HG03378 (cell line): ENCODE results near the gene DNAL4.

Experiments
- ATAC-seq: cut with Tn5 transposase; IDR thresholded peaks from one replicate; pipeline ENCODE4 v1.9.1; 2021; ENCODE audit warnings: mild to moderate bottlenecking, moderate library complexity; ENCODE audit not compliant: unreplicated experiment

Gene DNAL4

GRCh38 chr22:38788021-38788816 lies 5.7 kb downstream of the DNAL4 start:
- no peak for ATAC-seq

GRCh38 chr22:38786631-38787030 lies 7.3 kb downstream of the DNAL4 start:
- no peak for ATAC-seq

GRCh38 chr22:38784856-38785255 lies 9.1 kb downstream of the DNAL4 start:
- no peak for ATAC-seq

- no peak for ATAC-seq
Observed at GRCh38 chr22:38784035-38784434, 9.9 kb downstream of the DNAL4 start.

- ATAC-seq: no peak
Observed at GRCh38 chr22:38783095-38783615, 10.8 kb downstream of the DNAL4 start.

GRCh38 chr22:38782402-38783094 lies 11.4 kb downstream of the DNAL4 start:
- no peak for ATAC-seq

GRCh38 chr22:38781033-38781432 lies 12.9 kb downstream of the DNAL4 start:
- ATAC-seq: no peak

GRCh38 chr22:38777087-38777671 lies 16.8 kb downstream of the DNAL4 start:
- no peak for ATAC-seq

GRCh38 chr22:38776086-38776485 lies 17.9 kb downstream of the DNAL4 start:
- ATAC-seq: no peak

- ATAC-seq: no peak
Observed at GRCh38 chr22:38775656-38776055, 18.3 kb downstream of the DNAL4 start.

GRCh38 chr22:38774496-38775166 lies 19.3 kb downstream of the DNAL4 start:
- no peak for ATAC-seq

GRCh38 chr22:38773363-38773946 lies 20.5 kb downstream of the DNAL4 start:
- no peak for ATAC-seq

GRCh38 chr22:38772623-38772873 lies 21.4 kb downstream of the DNAL4 start:
- ATAC-seq: no peak

- no peak for ATAC-seq
Observed at GRCh38 chr22:38770257-38770949, 23.5 kb downstream of the DNAL4 start.

GRCh38 chr22:38768036-38768435 lies 25.9 kb downstream of the DNAL4 start:
- no peak for ATAC-seq

- ATAC-seq: no peak
Observed at GRCh38 chr22:38767313-38767712, 26.6 kb downstream of the DNAL4 start.

GRCh38 chr22:38766076-38766777 lies 27.7 kb downstream of the DNAL4 start:
- ATAC-seq: no peak

GRCh38 chr22:38762551-38762983 lies 31.4 kb downstream of the DNAL4 start:
- no peak for ATAC-seq

GRCh38 chr22:38761202-38762162 lies 32.5 kb downstream of the DNAL4 start:
- ATAC-seq: no peak
